EH (cell line): ENCODE data around the gene EXOC3.
"Not testable (repeated sequence)": the region's sequence is repeated elsewhere in the genome, so short reads cannot be mapped to it uniquely, and the experiment has no call there.

Experiments used
- DNase-seq: peaks from one replicate; pipeline ENCODE4 v3.0.0-alpha.2; 2015; ENCODE audit warnings: low read depth

Gene EXOC3

GRCh38 chr5:502325-503079, 59.5 kb downstream of the EXOC3 start:
- no peak for DNase-seq

GRCh38 chr5:504326-505154, 61.6 kb downstream of the EXOC3 start:
- no peak for DNase-seq

GRCh38 chr5:505951-506525, 63.1 kb downstream of the EXOC3 start:
- DNase-seq: no peak

DNA sequence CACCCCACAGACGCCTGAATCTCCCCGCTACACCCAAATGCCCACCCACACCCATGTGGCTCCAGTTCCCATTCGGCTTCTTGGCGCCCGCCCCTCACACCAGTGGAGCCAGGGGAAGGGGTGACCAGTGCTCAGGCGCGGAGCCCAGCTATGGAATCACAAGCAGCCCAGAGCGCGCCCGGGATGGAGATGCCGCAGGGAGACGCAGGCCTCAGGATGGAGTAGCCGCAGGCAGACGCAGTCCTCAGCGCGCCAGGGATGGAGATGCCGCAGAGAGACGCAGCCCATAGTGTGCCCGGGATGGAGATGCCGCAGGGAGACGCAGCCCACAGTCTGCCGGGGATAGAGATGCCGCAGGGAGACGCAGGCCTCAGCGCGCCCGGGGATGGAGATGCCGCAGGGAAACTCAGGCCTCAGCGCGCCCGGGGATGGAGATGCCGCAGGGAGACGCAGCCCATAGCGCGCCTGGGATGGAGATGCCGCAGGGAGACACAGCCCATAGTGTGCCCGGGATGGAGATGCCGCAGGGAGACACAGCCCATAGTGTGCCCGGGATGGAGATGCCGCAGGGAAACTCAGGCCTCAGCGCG, 65.1 kb downstream of the EXOC3 start:
- not testable (repeated sequence) for DNase-seq

DNA sequence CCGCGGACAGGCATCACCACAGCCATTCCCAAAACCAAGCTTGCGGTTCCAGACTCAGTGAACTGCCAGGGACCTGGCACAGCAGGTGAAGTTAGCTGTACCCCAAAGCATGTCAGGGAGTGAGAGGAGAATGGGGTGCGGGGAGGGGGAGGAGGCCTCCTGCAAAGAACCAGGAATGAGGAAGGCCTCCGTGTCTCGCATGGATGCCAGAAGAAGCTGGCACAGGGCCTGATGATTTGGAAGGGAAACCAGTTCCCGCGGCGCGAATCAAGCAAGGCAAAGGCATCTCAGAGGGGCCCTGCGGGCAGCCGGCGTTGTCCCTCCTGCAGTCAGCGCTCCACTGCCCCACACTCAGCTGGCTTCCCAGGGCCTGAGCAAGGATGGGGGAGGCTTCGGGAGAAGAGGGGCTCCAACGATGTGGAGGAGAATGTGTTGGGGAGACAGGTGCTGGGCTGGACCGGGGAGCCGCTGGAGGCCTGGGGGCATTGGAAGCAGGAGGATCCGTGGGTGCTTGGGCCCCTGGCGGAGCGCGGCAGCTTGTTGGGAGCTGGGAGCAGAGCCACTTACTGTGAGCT, 66.7 kb downstream of the EXOC3 start:
- DNase-seq: no peak

DNA sequence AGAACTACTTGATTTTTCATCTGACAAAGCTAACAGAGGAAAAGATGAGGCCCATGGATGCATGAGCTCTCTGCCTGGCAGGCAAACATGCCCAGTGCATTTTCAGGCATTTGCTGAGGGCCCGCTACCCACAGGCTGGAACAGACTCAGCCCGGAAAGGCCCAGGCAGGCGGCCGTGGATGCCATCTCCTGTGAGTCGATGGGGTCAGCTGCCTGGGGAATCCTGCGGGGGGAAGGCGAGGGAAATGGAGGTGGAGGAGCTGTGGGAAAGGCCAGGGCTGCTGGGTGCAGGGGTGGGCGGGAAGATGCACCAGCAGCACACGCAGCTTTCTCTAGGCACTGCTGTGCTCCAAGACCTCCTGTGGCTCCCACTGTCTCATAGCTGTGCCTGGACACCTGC, 67.5 kb downstream of the EXOC3 start:
- DNase-seq: no peak

DNA sequence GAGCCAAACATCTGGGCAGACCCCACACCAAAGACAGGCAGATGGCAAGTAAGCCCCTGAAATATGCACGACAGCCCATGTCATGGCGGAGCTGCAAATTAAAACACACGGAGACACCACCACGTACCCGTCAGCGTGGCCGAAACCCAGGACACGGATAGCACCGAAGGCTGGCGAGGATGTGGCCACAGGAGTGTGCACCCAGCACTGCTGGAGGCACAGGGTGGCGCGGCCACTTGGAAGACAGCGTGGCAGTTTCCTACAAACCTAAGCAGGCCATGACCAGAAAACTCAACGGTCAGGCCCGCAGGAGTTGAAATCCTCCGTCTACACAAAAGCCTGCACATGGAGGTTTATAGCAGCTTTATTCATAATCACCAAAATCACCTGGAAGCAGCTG, 68.5 kb downstream of the EXOC3 start:
- no peak for DNase-seq

GRCh38 chr5:513216-514100, 70.5 kb downstream of the EXOC3 start:
- no peak for DNase-seq

DNA sequence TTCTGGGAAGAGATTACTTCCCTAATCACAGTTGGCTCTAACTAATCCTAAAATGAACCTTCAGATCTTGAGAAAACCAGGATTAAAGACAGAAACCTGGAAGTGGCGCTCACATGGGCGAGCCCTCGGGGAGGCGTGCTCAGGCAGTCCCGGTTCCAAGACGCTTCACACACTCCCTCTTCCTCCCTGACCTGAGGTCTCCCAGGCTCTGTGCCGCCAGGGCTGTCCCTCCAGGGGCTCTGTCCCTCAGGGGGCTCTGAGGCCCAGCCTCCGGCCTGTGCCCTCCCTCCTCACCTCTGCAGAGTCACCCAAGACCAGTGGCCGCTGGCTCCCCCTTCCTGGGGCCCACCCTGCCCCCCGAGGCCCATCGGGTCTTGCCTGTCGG, 71.1 kb downstream of the EXOC3 start:
- no peak for DNase-seq

DNA sequence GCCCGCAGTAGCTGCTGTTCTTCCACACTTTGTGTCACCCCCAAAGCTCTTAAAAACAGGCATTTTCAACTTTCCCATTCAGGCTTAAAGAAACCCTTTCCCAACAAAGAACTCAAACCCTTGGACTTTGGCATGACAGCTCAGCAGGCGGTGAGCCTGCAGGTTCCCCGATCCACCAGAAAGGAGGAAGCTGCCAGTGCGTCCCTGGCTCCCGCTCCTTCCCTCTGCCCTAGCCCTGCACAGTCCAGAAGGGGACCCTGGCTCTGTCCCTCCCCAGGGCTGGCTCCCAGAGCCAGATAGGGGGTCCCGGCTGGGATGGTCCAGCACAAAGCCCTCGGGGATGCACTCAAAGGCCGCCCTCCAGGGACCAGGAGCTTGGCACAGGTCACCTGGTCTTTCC, 71.7 kb downstream of the EXOC3 start:
- DNase-seq: no peak

DNA sequence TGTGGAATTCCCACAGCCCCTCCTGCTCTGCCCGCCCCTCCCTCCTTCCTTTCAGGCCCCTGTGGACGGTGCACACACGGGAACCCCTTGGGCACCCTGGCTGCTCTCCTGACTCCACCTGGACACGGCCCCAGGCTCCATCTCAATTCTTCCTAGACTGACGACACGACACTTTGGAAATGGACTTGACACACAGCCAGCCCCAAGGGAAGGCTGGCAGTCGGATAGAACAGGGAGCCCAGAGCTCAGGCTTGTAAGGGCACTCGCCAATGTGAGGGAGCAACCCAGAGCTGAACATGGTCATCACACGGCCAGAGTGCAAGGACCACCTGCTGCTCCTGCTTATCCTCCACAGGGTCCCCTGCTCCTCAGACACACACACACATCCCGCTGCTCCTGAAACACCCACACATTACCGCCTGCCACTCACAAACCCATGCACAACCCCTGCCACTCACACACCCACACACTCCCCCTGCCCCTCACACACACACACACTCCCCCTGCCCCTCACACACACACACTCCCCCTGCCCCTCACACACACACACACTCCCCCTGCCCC, 72.4 kb downstream of the EXOC3 start:
- no peak for DNase-seq

DNA sequence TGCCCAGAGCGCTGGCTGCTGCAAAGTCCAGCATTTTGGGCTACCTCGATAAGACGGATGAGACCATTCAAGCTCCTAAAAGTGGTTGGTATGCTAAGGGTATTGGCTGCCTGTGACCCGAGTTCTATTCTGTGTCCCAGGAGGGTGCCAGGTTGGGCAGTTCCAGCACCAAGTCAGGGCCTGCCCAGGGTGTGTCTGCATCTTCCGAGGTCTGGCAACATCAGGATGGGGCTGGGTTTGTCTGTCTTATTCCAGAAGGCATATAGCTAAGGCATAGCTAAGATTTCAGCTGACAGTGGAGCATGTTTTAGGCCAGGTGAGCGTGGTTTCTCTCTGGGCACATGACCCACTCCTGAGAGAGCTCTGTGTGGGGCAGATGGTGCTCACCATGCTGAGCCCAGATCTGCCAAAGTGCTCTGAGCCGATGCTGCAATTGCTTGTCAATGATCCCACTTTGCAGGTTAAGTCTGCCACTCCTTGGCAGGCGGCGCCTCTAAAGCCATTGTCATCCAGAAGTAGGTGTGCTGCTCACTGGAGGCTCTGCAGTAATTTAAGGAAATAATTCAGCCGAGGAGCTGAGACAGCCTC, 73.5 kb downstream of the EXOC3 start:
- no peak for DNase-seq
